PC-9 (cell line): ENCODE measurements around the gene USP10. TPM values are rescaled to one million over a fixed set of nuclear protein-coding genes. Genes with fewer than 3 reads are reported as not detected.

Experiments
- BruUV-seq: library from RNA; stranded (reverse); fragments of 400-500 nt; replicated peaks from 2 replicates; lab custom pipeline; 2021; lab: Mats Ljungman, UMichigan
- CTCF ChIA-PET: fragments of 300-600 bp; sonication (Branson Sonifier 250); formaldehyde crosslinking; loops from one replicate; lab custom pipeline; 2022; ENCODE audit warnings: antibody characterized with exemption; lab: Charles Lee
- POLR2A ChIA-PET: fragments of 300-600 bp; sonication (Branson Sonifier 250); formaldehyde crosslinking; loops from one replicate; lab custom pipeline; 2022; ENCODE audit warnings: antibody characterized with exemption; ENCODE audit not compliant: unreplicated experiment; lab: Charles Lee
- DNase-seq, 2 experiments: peaks; one replicate each; pipeline versions ENCODE4 v3.0.0 to v3.0.0-alpha.2; 2015 to 2022; ENCODE audit warnings: mixed read lengths in 1 of 2
- H2AFZ ChIP-seq: fragments of 200-600 bp; sonication (generic); 2 replicates; pipeline ENCODE4 v1.8.1; 2017; ENCODE audit warnings: antibody characterized with exemption
- H3F3A ChIP-seq: fragments of 200-600 bp; sonication (generic); 2 replicates; pipeline ENCODE4 v1.8.1; 2017; ENCODE audit warnings: antibody characterized with exemption, mild to moderate bottlenecking, low read depth; ENCODE audit not compliant: insufficient read depth
- H3K27ac ChIP-seq: fragments of 200-600 bp; sonication (generic); 2 replicates; pipeline ENCODE4 v1.6.1; 2016; ENCODE audit warnings: mixed run types
- H3K27me3 ChIP-seq: fragments of 200-600 bp; sonication (generic); 2 replicates; pipeline ENCODE4 v1.6.1; 2016; ENCODE audit warnings: low read depth, mixed run types; ENCODE audit not compliant: insufficient read depth
- H3K36me3 ChIP-seq: fragments of 200-600 bp; sonication (generic); 2 replicates; pipeline ENCODE4 v1.6.1; 2016; ENCODE audit warnings: low read depth, mixed run types
- H3K4me1 ChIP-seq: fragments of 200-600 bp; sonication (generic); replicated peaks from 2 replicates; pipeline ENCODE4 v1.6.1; 2016; ENCODE audit warnings: mixed run types; ENCODE audit not compliant: insufficient read depth
- H3K4me2 ChIP-seq: fragments of 200-600 bp; sonication (generic); 2 replicates; pipeline ENCODE4 v1.6.1; 2017; ENCODE audit warnings: mixed run types
- H3K4me3 ChIP-seq: fragments of 200-600 bp; sonication (generic); 2 replicates; pipeline ENCODE4 v1.6.1; 2016; ENCODE audit warnings: mixed run types
- H3K79me2 ChIP-seq: fragments of 200-600 bp; sonication (generic); 2 replicates; pipeline ENCODE4 v1.6.1; 2017; ENCODE audit warnings: low read depth, mixed run types
- H3K9me2 ChIP-seq: fragments of 200-600 bp; sonication (generic); 2 replicates; pipeline ENCODE4 v1.8.1; 2017; ENCODE audit warnings: mild to moderate bottlenecking; ENCODE audit not compliant: insufficient read depth
- H3K9me3 ChIP-seq: fragments of 200-600 bp; sonication (generic); 2 replicates; pipeline ENCODE4 v1.8.1; 2016; ENCODE audit warnings: low read depth; ENCODE audit not compliant: insufficient read depth
- H4K20me1 ChIP-seq: fragments of 200-600 bp; sonication (generic); 2 replicates; pipeline ENCODE4 v1.8.1; 2017; ENCODE audit not compliant: insufficient read depth
- CTCF ChIP-seq: fragments of 200-600 bp; sonication (generic); conservative IDR thresholded peaks from 2 replicates; pipeline ENCODE4 v1.6.1; 2017; ENCODE audit warnings: mixed run types, antibody characterized with exemption, mild to moderate bottlenecking, moderate library complexity
- EZH2 ChIP-seq: fragments of 200-600 bp; sonication (generic); IDR thresholded peaks from 2 replicates; pipeline ENCODE4 v1.8.0; 2017; ENCODE audit warnings: antibody characterized with exemption, low read depth
- intact Hi-C: fragments of 100-400 bp; cut with micrococcal nuclease; formaldehyde crosslinking; loops from one replicate; pipeline ENCODE4 v1.10.0; 2022; ENCODE audit not compliant: unreplicated experiment
- total RNA-seq: library from RNA; stranded (reverse); gene quantifications from 2 replicates; pipeline ENCODE4 v1.2.3, GENCODE V29; 2021

USP10 gene
- total RNA-seq, 1 experiment from 2014 or later: 109 TPM

DNA sequence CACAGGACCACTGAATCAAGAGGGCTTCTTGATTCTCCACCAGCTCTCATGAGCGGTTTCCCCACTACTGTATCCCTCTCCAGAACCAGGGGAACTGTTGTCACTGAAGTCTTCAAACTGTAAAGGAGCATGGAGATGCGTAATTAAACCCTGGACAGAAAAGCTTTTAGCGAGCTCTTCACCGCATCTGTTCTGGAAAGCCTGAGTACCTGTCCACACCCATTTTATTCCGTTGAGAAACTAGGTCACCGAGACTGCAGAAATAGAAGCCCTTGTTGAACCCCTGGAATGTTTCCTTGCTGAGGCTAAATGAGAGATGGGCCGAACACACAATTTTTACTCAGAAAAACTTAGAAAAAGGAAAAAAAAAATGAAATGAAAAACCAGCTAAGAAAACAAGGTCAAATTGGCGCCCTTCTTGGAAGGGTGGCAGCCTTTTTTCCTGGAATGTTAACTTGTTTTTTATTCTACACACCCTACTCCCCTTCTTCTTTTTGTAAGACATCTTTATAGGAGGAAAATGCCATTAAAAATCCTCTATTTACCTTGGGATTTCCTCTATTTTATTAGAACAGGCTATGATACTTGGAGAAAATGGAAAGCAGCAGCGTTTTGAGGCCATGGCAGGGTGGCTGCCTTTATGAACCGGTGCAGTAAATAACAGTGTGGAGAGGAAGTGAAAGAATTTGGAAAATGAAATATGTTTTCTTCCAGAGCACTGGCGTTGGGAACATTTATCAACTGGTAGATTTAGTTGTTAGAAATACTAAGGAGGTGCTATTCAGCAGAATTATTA lies 67.4 kb downstream of the USP10 start:
- POLR2A ChIA-PET: no interaction called here

GRCh38 chr16:84768061-84768807 lies 68.4 kb downstream of the USP10 start:
- ChIA-PET POLR2A (interaction anchor here (0.6 kb wide), 1 partner anchor 51 kb away, joined by 4 read pairs; no protein-coding TSS in a partner anchor), CTCF (interaction anchor here (0.5 to 1.0 kb wide), 2 partner anchors 13 to 96 kb away, joined by 3 read pairs; no protein-coding TSS in a partner anchor)
- peaks cover 23% of the 10 kb centered on the region for H4K20me1 ChIP-seq
- intact Hi-C loops: no loop called here
- H3K9me2 ChIP-seq: no peaks in the 10 kb centered on the region
- H3K27ac ChIP-seq: no peak overlapping the region
- H3K9me3 ChIP-seq: no peaks in the 10 kb centered on the region
- H3K4me2 ChIP-seq: no peak overlapping the region
- TF ChIP-seq EZH2 (no peak), CTCF (no peak)
- no peaks in the 10 kb centered on the region for H3K4me1 ChIP-seq
- DNase-seq: no peak
- no TSS peak for BruUV-seq
- peaks cover 14% of the 10 kb centered on the region; the same call in 1 of the 2 replicates for H3F3A ChIP-seq
- peaks cover 34% of the 10 kb centered on the region for H3K36me3 ChIP-seq
- H3K79me2 ChIP-seq: no peaks in the 10 kb centered on the region
- H3K27me3 ChIP-seq: no peaks in the 10 kb centered on the region
- H3K4me3 ChIP-seq: no peak overlapping the region
- H2AFZ ChIP-seq: no peak overlapping the region

More for the DNA sequence above, 67.4 kb downstream of the USP10 start:
- no peaks in the 10 kb centered on the region for H3K27me3 ChIP-seq
- no peaks in the 10 kb centered on the region for H3K4me1 ChIP-seq
- H2AFZ ChIP-seq: no peak overlapping the region
- peaks cover 41% of the 10 kb centered on the region for H3K36me3 ChIP-seq
- peaks cover 27% of the 10 kb centered on the region for H4K20me1 ChIP-seq
- TF ChIP-seq CTCF: no peak
- no peak for TF ChIP-seq EZH2
- H3K79me2 ChIP-seq: no peaks in the 10 kb centered on the region
- CTCF ChIA-PET: no interaction called here
- H3K9me2 ChIP-seq: no peaks in the 10 kb centered on the region
- BruUV-seq: no TSS peak
- no peak overlapping the region for H3K27ac ChIP-seq
- H3K4me3 ChIP-seq: no peak overlapping the region
- DNase-seq: no peak
- no peak overlapping the region for H3K4me2 ChIP-seq
- intact Hi-C loops: no loop called here
- H3K9me3 ChIP-seq: no peaks in the 10 kb centered on the region
- peaks cover 8% of the 10 kb centered on the region; the same call in 1 of the 2 replicates for H3F3A ChIP-seq

DNA sequence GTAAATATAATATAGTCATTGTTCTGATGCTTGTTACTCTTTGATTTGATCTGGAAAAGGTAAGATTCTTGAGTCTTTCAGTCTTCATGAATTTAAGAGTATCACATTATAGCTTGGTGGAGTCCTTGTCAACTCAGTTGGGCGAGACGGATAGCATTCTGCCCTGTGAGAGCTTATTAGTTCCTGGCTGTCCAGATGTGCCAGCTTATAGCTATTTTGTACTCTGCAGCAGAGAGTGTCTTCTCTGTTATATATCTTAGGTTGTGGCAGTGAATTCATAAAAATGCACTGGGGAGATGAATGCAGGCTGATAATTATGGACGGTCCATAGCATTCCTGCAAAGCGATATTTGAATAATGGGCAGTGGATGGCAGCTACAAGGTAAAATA lies 69.0 kb downstream of the USP10 start:
- peaks cover 14% of the 10 kb centered on the region; the same call in 1 of the 2 replicates for H3F3A ChIP-seq
- no peak overlapping the region for H3K27ac ChIP-seq
- DNase-seq: no peak
- H3K4me2 ChIP-seq: no peak overlapping the region
- POLR2A ChIA-PET: interaction anchor here (0.6 kb wide), 2 partner anchors 50 to 51 kb away, joined by 3 to 4 read pairs; partner anchors contain the start of gene CRISPLD2
- peaks cover 29% of the 10 kb centered on the region for H4K20me1 ChIP-seq
- H3K4me3 ChIP-seq: no peak overlapping the region
- peaks cover 28% of the 10 kb centered on the region for H3K36me3 ChIP-seq
- no peaks in the 10 kb centered on the region for H3K27me3 ChIP-seq
- no peaks in the 10 kb centered on the region for H3K9me2 ChIP-seq
- H3K9me3 ChIP-seq: no peaks in the 10 kb centered on the region
- TF ChIP-seq EZH2 (no peak), CTCF (no peak)
- BruUV-seq: no TSS peak
- intact Hi-C loops: no loop called here
- CTCF ChIA-PET: interaction anchor here (0.5 to 1.0 kb wide), 3 partner anchors 14 to 186 kb away, joined by 3 read pairs; no protein-coding TSS in a partner anchor
- H3K79me2 ChIP-seq: no peaks in the 10 kb centered on the region
- no peak overlapping the region for H2AFZ ChIP-seq
- no peaks in the 10 kb centered on the region for H3K4me1 ChIP-seq
